PC-9 (cell line): Measurements from ENCODE around the gene MMP15.

Experiments
- EZH2 ChIP-seq: fragments of 200-600 bp; sonication (generic); IDR thresholded peaks from 2 replicates; pipeline ENCODE4 v1.8.0; 2017; ENCODE audit warnings: antibody characterized with exemption, low read depth
- TF ChIP-seq, protein P1 (sequence below): fragments of 200-600 bp; sonication (generic); conservative IDR thresholded peaks from 2 replicates; pipeline ENCODE4 v1.6.1; 2017; ENCODE audit warnings: mixed run types, antibody characterized with exemption, mild to moderate bottlenecking, moderate library complexity

DNA sequence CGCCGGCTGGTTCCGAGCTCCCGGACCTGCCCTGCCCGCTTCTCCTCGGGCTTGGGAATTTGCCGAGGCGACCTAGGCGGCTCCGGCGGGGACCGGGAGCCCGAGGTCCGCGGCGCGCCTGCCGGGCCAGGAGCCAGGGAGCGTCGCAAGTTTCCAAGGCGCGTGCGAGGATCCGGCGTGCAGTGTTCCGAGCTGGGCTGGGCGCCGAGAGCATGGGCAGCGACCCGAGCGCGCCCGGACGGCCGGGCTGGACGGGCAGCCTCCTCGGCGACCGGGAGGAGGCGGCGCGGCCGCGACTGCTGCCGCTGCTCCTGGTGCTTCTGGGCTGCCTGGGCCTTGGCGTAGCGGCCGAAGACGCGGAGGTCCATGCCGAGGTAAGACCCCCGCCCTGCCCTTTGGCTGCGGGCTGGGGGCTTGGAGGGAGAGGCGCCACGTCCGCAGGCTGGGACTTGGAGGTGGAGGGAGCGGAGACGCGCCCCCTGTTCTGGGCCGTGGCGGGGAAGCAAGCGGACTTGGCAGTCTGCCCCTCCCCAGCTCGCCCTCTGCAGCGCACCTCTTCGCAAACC is 668 bp downstream of the MMP15 start:
- TF ChIP-seq, protein P1, sequence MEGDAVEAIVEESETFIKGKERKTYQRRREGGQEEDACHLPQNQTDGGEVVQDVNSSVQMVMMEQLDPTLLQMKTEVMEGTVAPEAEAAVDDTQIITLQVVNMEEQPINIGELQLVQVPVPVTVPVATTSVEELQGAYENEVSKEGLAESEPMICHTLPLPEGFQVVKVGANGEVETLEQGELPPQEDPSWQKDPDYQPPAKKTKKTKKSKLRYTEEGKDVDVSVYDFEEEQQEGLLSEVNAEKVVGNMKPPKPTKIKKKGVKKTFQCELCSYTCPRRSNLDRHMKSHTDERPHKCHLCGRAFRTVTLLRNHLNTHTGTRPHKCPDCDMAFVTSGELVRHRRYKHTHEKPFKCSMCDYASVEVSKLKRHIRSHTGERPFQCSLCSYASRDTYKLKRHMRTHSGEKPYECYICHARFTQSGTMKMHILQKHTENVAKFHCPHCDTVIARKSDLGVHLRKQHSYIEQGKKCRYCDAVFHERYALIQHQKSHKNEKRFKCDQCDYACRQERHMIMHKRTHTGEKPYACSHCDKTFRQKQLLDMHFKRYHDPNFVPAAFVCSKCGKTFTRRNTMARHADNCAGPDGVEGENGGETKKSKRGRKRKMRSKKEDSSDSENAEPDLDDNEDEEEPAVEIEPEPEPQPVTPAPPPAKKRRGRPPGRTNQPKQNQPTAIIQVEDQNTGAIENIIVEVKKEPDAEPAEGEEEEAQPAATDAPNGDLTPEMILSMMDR, result no peak
- no peak for TF ChIP-seq EZH2
